ENCODE measurements around the gene IGSF10. TPM values are rescaled to one million over a fixed set of nuclear protein-coding genes. Genes with fewer than 3 reads are reported as not detected.

The IGSF10 gene
- total RNA-seq, 1 donor from 2014 or later = 3.1 TPM

DNA sequence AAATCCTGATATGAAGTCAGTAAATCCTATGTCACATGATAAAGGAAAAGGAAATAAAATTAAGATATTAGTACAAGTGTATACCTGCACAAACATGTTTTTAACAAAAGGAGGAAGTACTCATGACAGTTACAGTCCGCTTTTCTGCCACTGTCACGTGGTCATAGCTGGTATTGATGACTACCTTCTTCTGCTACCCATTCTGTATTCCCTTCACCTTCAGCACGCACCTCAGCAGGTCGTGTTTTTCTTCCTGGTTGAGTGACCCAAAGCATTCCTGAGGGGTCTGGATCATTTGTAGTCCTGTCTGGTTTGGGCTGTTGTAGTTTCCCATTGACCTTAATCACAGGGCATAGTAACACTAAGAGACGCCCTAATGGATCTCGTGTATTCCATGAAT, 41.1 kb downstream of the IGSF10 start:
- intact Hi-C loops (cut with micrococcal nuclease) = no loop called here
- H3K27me3 ChIP-seq (ENCODE audit: low read depth) = no peaks in the 10 kb centered on the region
- no peak overlapping the region for H3K27ac ChIP-seq (replicated peaks)
- DNase-seq = no peak
- H3K4me1 ChIP-seq = no peaks in the 10 kb centered on the region
- H3K36me3 ChIP-seq = no peaks in the 10 kb centered on the region
- H3K4me3 ChIP-seq = no peak overlapping the region
- no peaks in the 10 kb centered on the region for H3K9me3 ChIP-seq (replicated peaks)
- TF ChIP-seq, protein P1, sequence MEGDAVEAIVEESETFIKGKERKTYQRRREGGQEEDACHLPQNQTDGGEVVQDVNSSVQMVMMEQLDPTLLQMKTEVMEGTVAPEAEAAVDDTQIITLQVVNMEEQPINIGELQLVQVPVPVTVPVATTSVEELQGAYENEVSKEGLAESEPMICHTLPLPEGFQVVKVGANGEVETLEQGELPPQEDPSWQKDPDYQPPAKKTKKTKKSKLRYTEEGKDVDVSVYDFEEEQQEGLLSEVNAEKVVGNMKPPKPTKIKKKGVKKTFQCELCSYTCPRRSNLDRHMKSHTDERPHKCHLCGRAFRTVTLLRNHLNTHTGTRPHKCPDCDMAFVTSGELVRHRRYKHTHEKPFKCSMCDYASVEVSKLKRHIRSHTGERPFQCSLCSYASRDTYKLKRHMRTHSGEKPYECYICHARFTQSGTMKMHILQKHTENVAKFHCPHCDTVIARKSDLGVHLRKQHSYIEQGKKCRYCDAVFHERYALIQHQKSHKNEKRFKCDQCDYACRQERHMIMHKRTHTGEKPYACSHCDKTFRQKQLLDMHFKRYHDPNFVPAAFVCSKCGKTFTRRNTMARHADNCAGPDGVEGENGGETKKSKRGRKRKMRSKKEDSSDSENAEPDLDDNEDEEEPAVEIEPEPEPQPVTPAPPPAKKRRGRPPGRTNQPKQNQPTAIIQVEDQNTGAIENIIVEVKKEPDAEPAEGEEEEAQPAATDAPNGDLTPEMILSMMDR (IDR thresholded peaks at IDR 0.05; ENCODE audit: borderline replicate concordance) = no peak

DNA sequence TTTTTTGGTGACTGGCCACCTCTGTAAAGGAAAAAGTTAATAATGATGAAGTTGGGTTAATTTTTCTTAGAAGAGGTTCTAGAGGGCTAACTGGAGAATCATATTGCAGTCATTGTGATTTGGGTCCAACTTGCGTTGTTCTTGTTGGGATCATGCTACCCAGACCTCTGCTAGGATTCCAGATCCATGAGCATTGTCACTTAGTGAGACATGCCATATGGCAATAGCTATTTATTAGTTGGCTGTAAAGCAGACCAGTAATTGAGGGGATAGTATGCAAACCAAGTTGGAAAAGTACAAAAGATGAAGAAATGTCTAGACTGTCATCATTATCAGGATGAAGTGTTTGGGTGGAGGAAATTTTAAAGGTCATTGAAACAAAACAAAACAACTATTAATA, 45.6 kb downstream of the IGSF10 start:
- TF ChIP-seq, protein P1 (IDR thresholded peaks at IDR 0.05; ENCODE audit: borderline replicate concordance) = no peak
- Histone ChIP-seq H3K9me3 (replicated peaks) (no peaks in the 10 kb centered on the region), H3K4me3 (no peak overlapping the region), H3K27ac (replicated peaks) (no peak overlapping the region), H3K27me3 (ENCODE audit: low read depth) (no peaks in the 10 kb centered on the region), H3K4me1 (no peaks in the 10 kb centered on the region), H3K36me3 (no peaks in the 10 kb centered on the region)
- no peak for DNase-seq
- intact Hi-C loops (cut with micrococcal nuclease) = no loop called here

DNA sequence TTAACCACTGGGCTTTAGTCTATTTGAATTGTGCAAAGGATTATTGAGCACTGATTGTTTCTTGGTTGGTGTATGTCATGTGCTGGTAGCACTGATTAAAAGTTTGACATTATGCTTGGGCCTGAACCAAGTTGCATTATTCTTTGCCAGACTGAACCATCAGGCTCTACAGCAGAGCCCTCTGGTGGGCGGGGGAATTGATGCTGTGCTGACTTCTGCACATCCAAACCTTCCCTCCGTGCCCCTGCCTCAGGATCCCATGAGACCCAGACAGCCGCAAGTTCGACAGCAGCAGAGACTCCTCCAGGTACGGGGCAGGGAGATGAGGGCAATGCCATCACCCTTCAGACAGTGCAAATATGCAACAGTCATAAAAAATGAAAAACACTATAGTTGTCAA, 47.9 kb downstream of the IGSF10 start:
- Histone ChIP-seq H3K36me3 (no peaks in the 10 kb centered on the region), H3K9me3 (replicated peaks) (no peaks in the 10 kb centered on the region), H3K4me3 (no peak overlapping the region), H3K4me1 (no peaks in the 10 kb centered on the region), H3K27me3 (ENCODE audit: low read depth) (no peaks in the 10 kb centered on the region), H3K27ac (replicated peaks) (no peak overlapping the region)
- DNase-seq = no peak
- TF ChIP-seq, protein P1 (IDR thresholded peaks at IDR 0.05; ENCODE audit: borderline replicate concordance) = no peak
- intact Hi-C loops (cut with micrococcal nuclease) = no loop called here

Other genes starting within 250 kb of the IGSF10 start
- 2.9 TPM for gene P2RY14, start 182.5 kb downstream of the IGSF10 start, total RNA-seq
- gene GPR87, start 144.2 kb downstream of the IGSF10 start, total RNA-seq = not detected
- gene P2RY13, start 131.5 kb downstream of the IGSF10 start, total RNA-seq = 0.96 TPM
- 0.74 TPM for gene P2RY12, start 76.3 kb downstream of the IGSF10 start, total RNA-seq

Data from left ventricle myocardium inferior (tissue), 1 donor.